ENCODE measurements around the gene CFHR2. TPM values are rescaled to one million over a fixed set of nuclear protein-coding genes. Genes with fewer than 3 reads are reported as not detected.

The CFHR2 gene
- total and polyA plus RNA-seq, 2 donors (not counting 1 experiment from before 2014, with no cell fraction given): not detected

DNA sequence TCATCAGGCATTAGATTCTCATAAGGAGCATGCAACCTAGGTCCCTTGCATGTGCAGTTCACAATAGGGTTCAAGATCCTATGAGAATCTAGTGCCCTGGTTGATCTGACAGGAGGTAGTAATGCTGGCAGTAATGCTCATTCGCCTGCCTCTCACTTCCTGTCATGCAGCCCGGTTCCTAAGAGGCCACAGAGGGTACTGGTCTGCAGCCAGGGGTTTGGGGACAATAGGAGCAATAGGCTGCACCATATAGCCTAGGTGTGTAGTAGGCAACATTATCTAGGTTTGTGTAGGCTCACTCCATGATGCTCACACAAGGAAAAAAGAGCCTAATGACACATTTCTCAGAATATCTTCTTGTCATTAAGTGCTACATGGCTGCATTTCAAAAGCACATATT lies 59.6 kb downstream of the CFHR2 start:
- intact Hi-C loops (cut with micrococcal nuclease): no loop called here
- ChIA-PET POLR2A (no interaction called here), CTCF (no interaction called here)
- Histone ChIP-seq H3K4me3 (ENCODE audit: control extremely low read depth in 1 of 5, extremely low read depth in 1 of 5, insufficient read depth in 1 of 5, low read depth in 2 of 5, low read length in 4 of 5) (no peak overlapping the region), H3K27me3 (replicated peaks in 1 of 4; ENCODE audit: control extremely low read depth in 1 of 4, control insufficient read depth in 3 of 4, insufficient read depth in 4 of 4, low read length in 3 of 4) (no peaks in the 10 kb centered on the region), H3K27ac (ENCODE audit: low read length in 2 of 2) (no peak overlapping the region), H4K20me1 (ENCODE audit: control insufficient read depth, insufficient read depth, low read length, poor library complexity, severe bottlenecking) (no peaks in the 10 kb centered on the region), H2AFZ (ENCODE audit: insufficient read depth, low read depth, low read length, poor library complexity, severe bottlenecking) (no peak overlapping the region), H3K9me3 (ENCODE audit: control extremely low read depth in 1 of 3, control insufficient read depth in 2 of 3, insufficient read depth in 1 of 3, low read length in 2 of 3) (no peaks in the 10 kb centered on the region), H3K79me2 (ENCODE audit: control insufficient read depth, insufficient read depth, low read length) (no peaks in the 10 kb centered on the region), H3K4me2 (replicated peaks; ENCODE audit: low read depth, low read length, poor library complexity, severe bottlenecking) (no peak overlapping the region), H3K9ac (ENCODE audit: low read length) (no peak overlapping the region), H3K4me1 (ENCODE audit: control insufficient read depth in 2 of 2, insufficient read depth in 2 of 2, low read length in 2 of 2) (no peaks in the 10 kb centered on the region), H3K36me3 (replicated peaks in 1 of 2; ENCODE audit: control extremely low read depth in 1 of 2, control insufficient read depth in 1 of 2, extremely low read depth in 1 of 2, insufficient read depth in 2 of 2, low read length in 1 of 2) (no peaks in the 10 kb centered on the region)
- no peaks in the 10 kb centered on the region for H3K9me3 Mint-ChIP-seq (ENCODE audit: insufficient read depth)
- no peaks in the 10 kb centered on the region for H3K4me1 Mint-ChIP-seq
- WGBS (ENCODE audit: insufficient coverage): 83% methylated on average over 2 of the region's 2 CpGs
- ATAC-seq (ENCODE audit: low read depth): no peak
- no peak overlapping the region for H3K27ac Mint-ChIP-seq
- H3K27me3 Mint-ChIP-seq: no peaks in the 10 kb centered on the region
- no peak overlapping the region for H3K4me3 Mint-ChIP-seq
- TF ChIP-seq EZH2 (IDR thresholded peaks at IDR 0.05; ENCODE audit: borderline replicate concordance, insufficient read depth, low read depth, low read length, poor library complexity, severe bottlenecking): no peak
- no peak for TF ChIP-seq CTCF (IDR thresholded peaks at IDR 0.05)
- no peak for DNase-seq

- H3K79me2 ChIP-seq (ENCODE audit: control insufficient read depth, insufficient read depth, low read length): no peaks in the 10 kb centered on the region
- POLR2A ChIA-PET: no interaction called here
- H3K4me1 ChIP-seq (ENCODE audit: control insufficient read depth in 2 of 2, insufficient read depth in 2 of 2, low read length in 2 of 2): no peaks in the 10 kb centered on the region
- no peak overlapping the region for H3K4me2 ChIP-seq (replicated peaks; ENCODE audit: low read depth, low read length, poor library complexity, severe bottlenecking)
- no peak overlapping the region for H3K4me3 ChIP-seq (ENCODE audit: control extremely low read depth in 1 of 5, extremely low read depth in 1 of 5, insufficient read depth in 1 of 5, low read depth in 2 of 5, low read length in 4 of 5)
- no peak overlapping the region for H3K27ac Mint-ChIP-seq
- H3K4me3 Mint-ChIP-seq: no peak overlapping the region
- H3K4me1 Mint-ChIP-seq: no peaks in the 10 kb centered on the region
- no peak overlapping the region for H3K27ac ChIP-seq (ENCODE audit: low read length in 2 of 2)
- H3K27me3 Mint-ChIP-seq: no peaks in the 10 kb centered on the region
- H3K9ac ChIP-seq (ENCODE audit: low read length): no peak overlapping the region
- CTCF ChIA-PET: no interaction called here
- DNase-seq (no peak), ATAC-seq (ENCODE audit: low read depth) (no peak)
- WGBS (ENCODE audit: insufficient coverage): 71% methylated on average over 1 of the region's 6 CpGs
- no peaks in the 10 kb centered on the region for H3K36me3 ChIP-seq (replicated peaks in 1 of 2; ENCODE audit: control extremely low read depth in 1 of 2, control insufficient read depth in 1 of 2, extremely low read depth in 1 of 2, insufficient read depth in 2 of 2, low read length in 1 of 2)
- no peak overlapping the region for H2AFZ ChIP-seq (ENCODE audit: insufficient read depth, low read depth, low read length, poor library complexity, severe bottlenecking)
- H3K9me3 Mint-ChIP-seq (ENCODE audit: insufficient read depth): peaks cover 6% of the 10 kb centered on the region
- no peaks in the 10 kb centered on the region for H3K27me3 ChIP-seq (replicated peaks in 1 of 4; ENCODE audit: control extremely low read depth in 1 of 4, control insufficient read depth in 3 of 4, insufficient read depth in 4 of 4, low read length in 3 of 4)
- TF ChIP-seq EZH2 (IDR thresholded peaks at IDR 0.05; ENCODE audit: borderline replicate concordance, insufficient read depth, low read depth, low read length, poor library complexity, severe bottlenecking): no peak
- no peak for TF ChIP-seq CTCF (IDR thresholded peaks at IDR 0.05)
- peaks cover 0 to 3% (median 0%) of the 10 kb centered on the region in 3 donors for H3K9me3 ChIP-seq (ENCODE audit: control extremely low read depth in 1 of 3, control insufficient read depth in 2 of 3, insufficient read depth in 1 of 3, low read length in 2 of 3)
- intact Hi-C loops (cut with micrococcal nuclease): no loop called here
- H4K20me1 ChIP-seq (ENCODE audit: control insufficient read depth, insufficient read depth, low read length, poor library complexity, severe bottlenecking): no peaks in the 10 kb centered on the region
Observed at GRCh38 chr1:197008861-197009260, 65.3 kb downstream of the CFHR2 start.

Small RNAs within 50 kb of the gene (small RNA-seq; reads per million reads assigned to genes)
- gene AL139418.1 (ENCODE audit: insufficient read length, low read depth, low replicate concordance): not detected

Other genes with a start within 250 kb of the CFHR2 start
- not detected in 2 replicates for gene CFHR3, start 168.9 kb upstream of the CFHR2 start, total RNA-seq
- gene CFHR3, start 168.9 kb upstream of the CFHR2 start, polyA plus RNA-seq: not detected in 2 replicates
- not detected in 2 replicates for gene CFHR1, start 124.0 kb upstream of the CFHR2 start, total RNA-seq
- gene CFHR1, start 124.0 kb upstream of the CFHR2 start, polyA plus RNA-seq: not detected in 2 replicates
- not detected in 2 replicates for gene CFHR4, start 55.7 kb upstream of the CFHR2 start, total RNA-seq
- not detected in 2 replicates for gene CFHR4, start 55.7 kb upstream of the CFHR2 start, polyA plus RNA-seq
- gene CFHR5, start 33.8 kb downstream of the CFHR2 start, total RNA-seq: not detected in 2 replicates
- gene CFHR5, start 33.8 kb downstream of the CFHR2 start, polyA plus RNA-seq: not detected in 2 replicates
- gene F13B, start 123.5 kb downstream of the CFHR2 start, total RNA-seq: not detected in 2 replicates
- not detected in 2 replicates for gene F13B, start 123.5 kb downstream of the CFHR2 start, polyA plus RNA-seq
- gene ASPM, start 202.9 kb downstream of the CFHR2 start, total RNA-seq: 0.19 and 0.27 TPM in 2 replicates
- 0.13 and 0.14 TPM in 2 replicates for gene ASPM, start 202.9 kb downstream of the CFHR2 start, polyA plus RNA-seq